ENCODE measurements around the gene RNF212. TPM values are rescaled to one million over a fixed set of nuclear protein-coding genes. Genes with fewer than 3 reads are reported as not detected.
A peak's percentile ranks its signal among the peaks of the same experiment; 100 is the strongest.

The RNF212 gene
- total and polyA plus RNA-seq, 2 of the 13 experiments (the other 11 are each of a cell fraction or from before 2014, with no cell fraction given) = not detected

GRCh38 chr4:1109898-1110506 lies 3.4 kb downstream of the RNF212 start (continued):
- no peak for TF ChIP-seq EED (CRISPR knock-in tag; IDR thresholded peaks at IDR 0.05)
- TF ChIP-seq HDAC1 (CRISPR knock-in tag; IDR thresholded peaks at IDR 0.05) = no peak
- TF ChIP-seq ZNF749 (CRISPR knock-in tag; IDR thresholded peaks at IDR 0.05; ENCODE audit: borderline replicate concordance) = no peak
- TF ChIP-seq ZNF333 (CRISPR knock-in tag; IDR thresholded peaks at IDR 0.05; ENCODE audit: borderline replicate concordance) = no peak
- no peak for TF ChIP-seq PCBP1 (IDR thresholded peaks at IDR 0.05; ENCODE audit: borderline replicate concordance, low read depth, low read length)
- TF ChIP-seq MYC (CRISPR knock-in tag; IDR thresholded peaks at IDR 0.05; ENCODE audit: borderline replicate concordance) = no peak
- no peak for TF ChIP-seq ZFP37 (CRISPR knock-in tag; IDR thresholded peaks at IDR 0.05; ENCODE audit: borderline replicate concordance)
- no peak for TF ChIP-seq IRX3 (CRISPR knock-in tag; IDR thresholded peaks at IDR 0.05; ENCODE audit: borderline replicate concordance, low read depth)
- TF ChIP-seq ZNF713 (CRISPR knock-in tag; IDR thresholded peaks at IDR 0.05) = no peak
- no peak for TF ChIP-seq KDM5A (IDR thresholded peaks at IDR 0.05; ENCODE audit: borderline replicate concordance, low read length)
- TF ChIP-seq KAT7 (CRISPR knock-in tag; IDR thresholded peaks at IDR 0.05; ENCODE audit: borderline replicate concordance) = no peak
- TF ChIP-seq, protein P1, sequence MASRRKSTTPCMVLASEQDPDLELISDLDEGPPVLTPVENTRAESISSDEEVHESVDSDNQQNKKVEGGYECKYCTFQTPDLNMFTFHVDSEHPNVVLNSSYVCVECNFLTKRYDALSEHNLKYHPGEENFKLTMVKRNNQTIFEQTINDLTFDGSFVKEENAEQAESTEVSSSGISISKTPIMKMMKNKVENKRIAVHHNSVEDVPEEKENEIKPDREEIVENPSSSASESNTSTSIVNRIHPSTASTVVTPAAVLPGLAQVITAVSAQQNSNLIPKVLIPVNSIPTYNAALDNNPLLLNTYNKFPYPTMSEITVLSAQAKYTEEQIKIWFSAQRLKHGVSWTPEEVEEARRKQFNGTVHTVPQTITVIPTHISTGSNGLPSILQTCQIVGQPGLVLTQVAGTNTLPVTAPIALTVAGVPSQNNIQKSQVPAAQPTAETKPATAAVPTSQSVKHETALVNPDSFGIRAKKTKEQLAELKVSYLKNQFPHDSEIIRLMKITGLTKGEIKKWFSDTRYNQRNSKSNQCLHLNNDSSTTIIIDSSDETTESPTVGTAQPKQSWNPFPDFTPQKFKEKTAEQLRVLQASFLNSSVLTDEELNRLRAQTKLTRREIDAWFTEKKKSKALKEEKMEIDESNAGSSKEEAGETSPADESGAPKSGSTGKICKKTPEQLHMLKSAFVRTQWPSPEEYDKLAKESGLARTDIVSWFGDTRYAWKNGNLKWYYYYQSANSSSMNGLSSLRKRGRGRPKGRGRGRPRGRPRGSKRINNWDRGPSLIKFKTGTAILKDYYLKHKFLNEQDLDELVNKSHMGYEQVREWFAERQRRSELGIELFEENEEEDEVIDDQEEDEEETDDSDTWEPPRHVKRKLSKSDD (CRISPR knock-in tag; IDR thresholded peaks at IDR 0.05; ENCODE audit: low read depth) = no peak
- TF ChIP-seq ZKSCAN8 (CRISPR knock-in tag; IDR thresholded peaks at IDR 0.05; ENCODE audit: borderline replicate concordance) = no peak
- TF ChIP-seq ARID5B (CRISPR knock-in tag; IDR thresholded peaks at IDR 0.05) = peak; percentile 20; the same call in 1 of the 2 replicates
- no peak for TF ChIP-seq ZBTB21 (CRISPR knock-in tag; IDR thresholded peaks at IDR 0.05)
- TF ChIP-seq, protein P2, sequence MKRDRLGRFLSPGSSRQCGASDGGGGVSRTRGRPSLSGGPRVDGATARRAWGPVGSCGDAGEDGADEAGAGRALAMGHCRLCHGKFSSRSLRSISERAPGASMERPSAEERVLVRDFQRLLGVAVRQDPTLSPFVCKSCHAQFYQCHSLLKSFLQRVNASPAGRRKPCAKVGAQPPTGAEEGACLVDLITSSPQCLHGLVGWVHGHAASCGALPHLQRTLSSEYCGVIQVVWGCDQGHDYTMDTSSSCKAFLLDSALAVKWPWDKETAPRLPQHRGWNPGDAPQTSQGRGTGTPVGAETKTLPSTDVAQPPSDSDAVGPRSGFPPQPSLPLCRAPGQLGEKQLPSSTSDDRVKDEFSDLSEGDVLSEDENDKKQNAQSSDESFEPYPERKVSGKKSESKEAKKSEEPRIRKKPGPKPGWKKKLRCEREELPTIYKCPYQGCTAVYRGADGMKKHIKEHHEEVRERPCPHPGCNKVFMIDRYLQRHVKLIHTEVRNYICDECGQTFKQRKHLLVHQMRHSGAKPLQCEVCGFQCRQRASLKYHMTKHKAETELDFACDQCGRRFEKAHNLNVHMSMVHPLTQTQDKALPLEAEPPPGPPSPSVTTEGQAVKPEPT (CRISPR knock-in tag; IDR thresholded peaks at IDR 0.05; ENCODE audit: low read depth) = no peak
- no peak for TF ChIP-seq JDP2 (CRISPR knock-in tag; IDR thresholded peaks at IDR 0.05; ENCODE audit: borderline replicate concordance)
- TF ChIP-seq DNMT1 (CRISPR knock-in tag; IDR thresholded peaks at IDR 0.05) = no peak
- no peak for TF ChIP-seq ZNF761 (CRISPR knock-in tag; conservative IDR thresholded peaks at IDR 0.05)
- TF ChIP-seq CEBPG (CRISPR knock-in tag; IDR thresholded peaks at IDR 0.05) = no peak

Data from HepG2 (cell line).